Activated T-cell treated with anti-CD3 and anti-CD28 coated beads, Interleukin-2, amount 50 U/mL, for 4 hours (primary cell): ENCODE results near the gene CADM3. TPM values are rescaled to one million over a fixed set of nuclear protein-coding genes. Genes with fewer than 3 reads are reported as not detected.
A peak's percentile ranks its signal among the peaks of the same experiment; 100 is the strongest.

Source experiments
- ATAC-seq, 2 donors: fragments of 200-7000 bp; cut with Tn5 transposase; one replicate each; pipeline ENCODE4 v1.10.0; 2021
- DNase-seq: peaks from one replicate; pipeline ENCODE4 v3.0.0-alpha.2; 2020
- H3K27me3 Mint-ChIP-seq: one replicate; pipeline ENCODE4 v1.8.0; 2021; ENCODE audit warnings: low read depth, mixed read lengths
- H3K36me3 Mint-ChIP-seq: one replicate; pipeline ENCODE4 v1.8.0; 2022; ENCODE audit warnings: mixed read lengths; ENCODE audit not compliant: insufficient read depth
- H3K4me1 Mint-ChIP-seq: one replicate; pipeline ENCODE4 v1.8.0; 2021; ENCODE audit warnings: low read depth, mixed read lengths
- H3K4me3 Mint-ChIP-seq: one replicate; pipeline ENCODE4 v1.8.0; 2021; ENCODE audit warnings: mild to moderate bottlenecking, moderate library complexity, mixed read lengths
- H3K9me3 Mint-ChIP-seq: one replicate; pipeline ENCODE4 v1.8.0; 2021; ENCODE audit warnings: mixed read lengths
- total RNA-seq, 3 donors: library from RNA; stranded (reverse); gene quantifications; one replicate each; pipeline ENCODE4 v1.2.1, GENCODE V29; 2021

CADM3 gene
- total RNA-seq, 3 donors from 2014 or later: not detected

DNA sequence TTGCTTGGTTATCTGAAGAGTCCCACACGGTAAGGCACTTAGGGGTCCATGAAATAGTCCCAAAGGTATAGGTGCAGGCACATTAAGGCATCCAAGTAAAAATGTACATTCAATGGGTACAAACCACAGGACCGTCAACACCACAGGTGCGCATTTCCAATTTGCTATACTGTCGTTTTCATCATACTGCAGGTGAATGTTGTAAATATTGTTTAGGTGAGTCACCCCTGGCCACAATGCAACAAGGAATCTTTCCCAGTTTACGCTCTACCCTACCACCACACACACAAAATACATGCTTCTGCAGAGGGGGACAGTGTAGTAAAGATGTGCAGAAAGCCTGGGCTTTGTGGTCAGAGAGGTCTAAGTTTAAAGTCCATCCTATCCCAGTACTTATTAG lies 13.7 kb downstream of the CADM3 start:
- H3K27me3 Mint-ChIP-seq: peaks cover 68% of the 10 kb centered on the region
- no peak for ATAC-seq

DNA sequence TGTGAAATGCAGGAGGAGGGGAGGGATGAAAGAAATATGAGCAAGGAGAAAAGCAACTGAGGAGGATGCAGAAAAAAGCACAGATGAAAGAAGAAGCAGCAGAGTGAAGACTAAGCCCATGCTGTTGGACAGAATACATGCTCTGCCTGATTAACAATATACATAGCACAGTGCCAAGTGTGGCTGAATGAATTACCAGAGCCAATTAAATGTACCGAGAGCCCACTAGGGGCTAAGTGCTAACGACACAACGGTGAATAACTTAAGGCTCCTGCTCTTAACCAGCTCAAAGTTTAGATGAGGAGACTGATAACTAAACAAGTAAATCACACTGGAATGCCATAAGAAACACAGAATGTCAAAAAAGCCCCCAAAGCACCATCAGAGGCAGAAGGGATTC lies 15.6 kb downstream of the CADM3 start:
- peaks cover 62% of the 10 kb centered on the region for H3K27me3 Mint-ChIP-seq
- ATAC-seq (no peak), DNase-seq (no peak)
- no peaks in the 10 kb centered on the region for H3K36me3 Mint-ChIP-seq
- no peak overlapping the region for H3K4me3 Mint-ChIP-seq
- H3K4me1 Mint-ChIP-seq: peaks cover 6% of the 10 kb centered on the region
- no peaks in the 10 kb centered on the region for H3K9me3 Mint-ChIP-seq

More for the DNA sequence above, 13.7 kb downstream of the CADM3 start:
- no peak for DNase-seq
- no peak overlapping the region for H3K4me3 Mint-ChIP-seq
- H3K36me3 Mint-ChIP-seq: no peaks in the 10 kb centered on the region
- H3K4me1 Mint-ChIP-seq: peaks cover 6% of the 10 kb centered on the region
- H3K9me3 Mint-ChIP-seq: no peaks in the 10 kb centered on the region

DNA sequence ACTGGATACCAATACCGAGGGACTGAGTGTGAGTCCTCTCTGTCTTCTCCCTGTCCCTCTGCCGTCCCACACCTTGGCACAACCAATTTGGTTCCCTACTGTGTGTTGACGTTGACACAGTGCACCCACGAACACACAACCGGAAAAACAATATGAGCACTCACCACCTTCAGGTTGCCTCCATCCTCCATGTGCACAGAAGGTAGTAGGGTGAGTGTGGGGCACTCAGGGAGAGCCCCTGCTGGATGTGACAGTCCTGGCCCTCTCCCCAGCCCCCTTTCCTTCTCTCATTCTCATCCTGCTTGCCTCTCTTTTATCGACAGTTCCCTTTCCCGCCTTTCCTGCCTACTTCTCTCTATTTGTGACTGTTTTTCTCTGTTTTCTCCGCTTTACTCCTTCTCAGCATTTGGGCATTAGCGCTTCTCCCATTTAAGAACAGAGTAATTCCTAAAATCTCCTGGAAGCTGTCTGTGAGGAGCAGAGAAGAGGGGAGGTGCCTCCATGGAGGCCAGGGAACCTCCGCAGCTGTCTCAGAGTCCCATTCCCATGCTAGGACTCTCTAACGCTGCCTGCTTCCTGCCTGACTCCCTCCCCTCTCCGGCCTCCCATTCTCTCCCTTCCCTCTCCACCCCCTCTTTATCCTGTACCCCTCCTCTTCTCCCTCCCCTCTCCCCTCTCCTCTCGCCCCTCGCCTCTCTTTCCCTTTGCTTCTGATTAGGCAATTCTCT lies 16.4 kb downstream of the CADM3 start:
- Mint-ChIP-seq H3K4me3 (peak overlapping the region; percentile 17), H3K27me3 (peaks cover 56% of the 10 kb centered on the region), H3K36me3 (no peaks in the 10 kb centered on the region), H3K4me1 (peaks cover 6% of the 10 kb centered on the region), H3K9me3 (no peaks in the 10 kb centered on the region)
- no peak for ATAC-seq
- no peak for DNase-seq

DNA sequence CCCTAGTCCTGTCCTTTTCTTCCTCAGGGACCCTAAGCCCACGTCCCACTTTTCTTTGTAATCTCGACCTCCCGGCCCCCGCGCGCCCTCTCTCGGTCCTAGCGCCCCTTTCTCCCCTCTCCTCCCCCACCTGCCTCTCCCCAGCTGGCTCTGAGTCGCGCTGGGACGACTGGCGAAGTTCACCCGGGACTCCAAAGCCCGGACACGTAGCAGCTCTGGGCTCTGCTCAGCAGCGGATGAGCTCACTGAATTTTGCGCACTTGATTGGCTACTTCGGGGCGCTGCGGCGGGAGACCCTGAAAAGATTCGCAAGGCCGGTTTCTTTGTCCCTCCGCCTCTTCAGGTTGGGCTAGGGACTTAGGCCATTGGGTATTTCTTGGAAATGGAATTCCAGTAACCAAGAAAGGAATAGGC lies 17.0 kb downstream of the CADM3 start:
- ATAC-seq: peak; percentile 71 to 72
- Mint-ChIP-seq H3K36me3 (no peaks in the 10 kb centered on the region), H3K27me3 (peaks cover 50% of the 10 kb centered on the region), H3K4me3 (no peak overlapping the region), H3K4me1 (peaks cover 6% of the 10 kb centered on the region), H3K9me3 (no peaks in the 10 kb centered on the region)
- no peak for DNase-seq

DNA sequence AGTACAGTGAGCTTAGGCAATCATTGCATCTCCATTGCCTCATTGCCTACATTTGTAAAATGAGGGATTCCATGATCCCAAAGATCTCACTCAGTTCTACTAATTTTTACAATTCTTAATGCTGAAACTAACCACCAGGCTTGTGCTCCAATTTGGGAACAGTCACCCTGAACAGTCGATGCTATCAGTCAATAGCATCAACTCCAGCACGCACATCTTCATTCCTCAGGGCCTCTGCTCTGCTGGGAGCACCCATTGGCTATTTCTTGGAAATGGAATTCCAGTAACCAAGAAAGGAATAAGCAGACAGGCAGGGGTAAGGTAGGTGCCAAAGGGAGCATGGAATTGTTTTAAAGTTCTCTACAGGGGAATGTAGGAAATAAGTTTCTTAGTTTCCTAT lies 19.0 kb downstream of the CADM3 start:
- Mint-ChIP-seq H3K4me3 (no peak overlapping the region), H3K27me3 (peaks cover 55% of the 10 kb centered on the region), H3K9me3 (no peaks in the 10 kb centered on the region)

DNA sequence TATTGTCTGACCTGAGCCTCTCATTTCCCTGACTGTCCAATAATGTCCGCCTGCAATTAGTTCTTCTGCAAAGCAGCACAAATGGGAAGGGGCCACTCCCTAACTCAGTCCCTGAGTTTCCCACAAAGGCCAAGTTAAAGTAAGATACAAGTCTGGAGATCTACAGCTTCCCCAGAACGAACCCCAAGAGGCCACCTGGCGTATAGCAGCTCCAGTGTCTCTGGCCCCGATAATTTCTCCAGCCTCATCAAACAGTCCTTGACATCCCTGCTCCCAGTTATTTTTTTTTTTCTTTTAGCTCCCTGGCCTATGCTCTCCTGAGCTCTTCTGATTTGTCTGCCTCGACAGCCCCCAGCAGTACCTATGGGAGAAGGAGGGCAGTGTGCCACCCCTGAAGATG lies 25.1 kb downstream of the CADM3 start:
- no peak for ATAC-seq
- H3K27me3 Mint-ChIP-seq: peaks cover 39% of the 10 kb centered on the region
- no peak overlapping the region for H3K4me3 Mint-ChIP-seq
- no peaks in the 10 kb centered on the region for H3K9me3 Mint-ChIP-seq
- H3K4me1 Mint-ChIP-seq: peaks cover 4% of the 10 kb centered on the region
- H3K36me3 Mint-ChIP-seq: no peaks in the 10 kb centered on the region
- no peak for DNase-seq

More for the DNA sequence above, 19.0 kb downstream of the CADM3 start:
- Mint-ChIP-seq H3K36me3 (no peaks in the 10 kb centered on the region), H3K4me1 (peaks cover 6% of the 10 kb centered on the region)
- no peak for ATAC-seq
- DNase-seq: no peak

DNA sequence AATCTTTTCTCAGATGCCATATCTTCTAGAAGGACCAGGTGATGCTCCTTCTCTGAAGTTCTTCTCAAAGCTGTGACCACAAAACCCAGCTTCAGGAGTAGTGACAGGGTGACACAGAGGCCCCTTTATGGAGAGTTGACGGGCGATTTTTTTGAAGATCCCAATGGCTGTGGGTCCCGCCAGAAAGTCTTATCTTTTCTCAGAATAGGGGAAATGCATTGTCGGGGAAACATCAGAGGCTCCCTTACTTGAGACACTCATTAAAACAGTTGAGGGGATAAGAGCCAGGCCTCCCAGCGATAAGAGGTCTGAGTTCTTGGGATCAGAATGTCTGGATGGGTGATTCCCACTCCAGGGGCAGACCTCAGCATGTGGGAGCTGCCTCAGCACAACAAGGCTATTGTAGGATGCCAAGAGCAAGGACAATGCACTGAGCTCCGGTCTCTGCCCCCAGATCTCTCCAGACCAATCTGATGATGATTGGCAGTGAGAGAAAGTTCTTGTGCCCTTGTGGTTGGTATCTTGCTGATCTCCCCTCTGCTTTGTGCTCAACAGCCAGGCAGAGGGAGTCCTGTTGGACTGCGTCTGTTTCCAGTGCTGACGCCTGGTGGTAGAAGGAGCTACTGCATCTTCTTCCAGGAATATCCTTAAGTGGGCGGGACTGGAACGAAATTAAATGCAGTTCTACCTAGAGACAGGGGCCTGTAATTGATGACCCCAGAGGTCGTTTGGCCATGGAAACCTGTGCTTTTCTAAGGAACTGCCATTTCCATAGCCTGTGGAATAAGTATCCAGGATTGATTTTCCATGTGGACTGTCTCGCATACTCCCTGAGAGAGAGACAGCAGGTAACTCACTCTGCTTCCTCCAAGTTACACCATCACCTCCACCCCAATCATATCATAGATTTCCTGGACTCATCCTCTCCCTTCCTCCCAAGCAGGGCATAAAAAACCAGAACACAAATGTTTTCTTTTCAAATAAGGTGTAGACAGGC lies 26.4 kb downstream of the CADM3 start:
- Mint-ChIP-seq H3K4me3 (no peak overlapping the region), H3K36me3 (no peaks in the 10 kb centered on the region), H3K9me3 (no peaks in the 10 kb centered on the region), H3K27me3 (peaks cover 51% of the 10 kb centered on the region), H3K4me1 (peaks cover 4% of the 10 kb centered on the region)
- ATAC-seq (peak; percentile 41 to 72), DNase-seq (no peak)

DNA sequence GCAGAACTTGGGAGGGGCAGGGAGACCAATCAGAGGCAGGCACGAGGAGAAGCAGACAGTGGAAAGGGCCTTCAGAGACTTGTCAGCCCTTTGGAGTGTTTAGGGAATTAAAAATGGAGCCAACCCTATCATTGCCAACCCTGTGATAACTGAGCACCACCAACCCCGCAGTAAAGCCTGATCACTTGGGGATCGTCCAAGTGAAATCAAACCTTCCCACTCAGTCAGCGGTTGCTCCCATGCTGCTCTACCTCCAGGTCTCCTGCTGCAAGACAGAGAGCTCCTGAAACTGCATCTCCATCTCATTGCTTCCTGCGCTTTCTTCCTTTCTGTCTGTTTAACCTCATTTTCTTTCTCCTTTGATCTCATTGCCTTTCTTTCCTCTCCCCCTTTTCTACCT lies 28.5 kb downstream of the CADM3 start:
- DNase-seq: no peak
- Mint-ChIP-seq H3K4me3 (no peak overlapping the region), H3K27me3 (peaks cover 57% of the 10 kb centered on the region), H3K9me3 (no peaks in the 10 kb centered on the region), H3K4me1 (peaks cover 4% of the 10 kb centered on the region), H3K36me3 (no peaks in the 10 kb centered on the region)
- ATAC-seq: no peak

DNA sequence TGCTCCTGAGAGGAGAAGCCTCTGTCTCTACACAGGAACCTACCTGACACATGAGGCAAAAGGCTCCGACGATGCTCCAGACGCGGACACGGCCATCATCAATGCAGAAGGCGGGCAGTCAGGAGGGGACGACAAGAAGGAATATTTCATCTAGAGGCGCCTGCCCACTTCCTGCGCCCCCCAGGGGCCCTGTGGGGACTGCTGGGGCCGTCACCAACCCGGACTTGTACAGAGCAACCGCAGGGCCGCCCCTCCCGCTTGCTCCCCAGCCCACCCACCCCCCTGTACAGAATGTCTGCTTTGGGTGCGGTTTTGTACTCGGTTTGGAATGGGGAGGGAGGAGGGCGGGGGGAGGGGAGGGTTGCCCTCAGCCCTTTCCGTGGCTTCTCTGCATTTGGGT lies 29.4 kb downstream of the CADM3 start:
- Mint-ChIP-seq H3K36me3 (no peaks in the 10 kb centered on the region), H3K4me3 (no peak overlapping the region), H3K27me3 (peaks cover 65% of the 10 kb centered on the region), H3K9me3 (no peaks in the 10 kb centered on the region), H3K4me1 (peaks cover 4% of the 10 kb centered on the region)
- ATAC-seq (no peak), DNase-seq (no peak)

DNA sequence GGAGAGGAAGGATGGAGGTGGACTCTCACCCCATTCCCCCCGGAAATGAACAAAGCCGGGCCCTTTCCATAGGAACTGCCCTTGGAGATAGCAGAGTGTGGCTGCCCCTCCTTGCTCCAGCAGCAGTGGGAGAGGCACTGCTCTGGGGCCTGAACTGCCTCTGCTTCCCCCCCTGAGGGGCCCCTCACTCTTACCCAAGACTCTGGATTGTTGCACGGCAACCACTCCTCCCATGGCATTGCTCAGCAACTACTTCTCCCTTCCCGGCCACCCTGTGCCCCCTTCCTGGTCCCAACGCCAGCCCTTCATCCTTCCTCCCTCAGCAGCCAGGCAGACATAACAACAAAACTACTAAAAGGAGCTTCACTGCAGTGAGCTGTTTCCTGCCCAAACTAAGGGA lies 30.2 kb downstream of the CADM3 start:
- DNase-seq (no peak), ATAC-seq (no peak)
- Mint-ChIP-seq H3K36me3 (no peaks in the 10 kb centered on the region), H3K4me3 (no peak overlapping the region), H3K9me3 (no peaks in the 10 kb centered on the region), H3K4me1 (peaks cover 4% of the 10 kb centered on the region), H3K27me3 (peaks cover 67% of the 10 kb centered on the region)

DNA sequence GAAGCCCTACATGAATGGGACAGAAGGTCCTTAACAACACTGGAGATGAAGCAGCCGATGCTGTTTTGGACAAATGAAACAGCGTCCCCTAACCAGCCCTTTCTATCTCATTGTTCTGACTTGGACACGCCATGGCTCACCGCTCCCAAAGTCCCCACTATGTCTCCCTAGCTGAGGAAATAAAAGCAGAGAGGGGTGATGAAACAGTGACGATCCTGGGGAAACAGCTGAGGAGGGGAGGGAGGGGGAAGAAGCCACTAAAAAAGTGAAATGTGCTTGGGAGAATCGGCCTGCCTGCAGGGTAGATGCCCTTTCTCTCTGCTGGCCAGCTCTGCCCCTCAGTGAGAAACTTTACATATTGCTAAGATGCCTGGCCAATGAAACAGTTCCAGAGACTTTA lies 32.2 kb downstream of the CADM3 start:
- no peaks in the 10 kb centered on the region for H3K9me3 Mint-ChIP-seq
- peaks cover 6% of the 10 kb centered on the region for H3K4me1 Mint-ChIP-seq
- H3K36me3 Mint-ChIP-seq: no peaks in the 10 kb centered on the region
- no peak overlapping the region for H3K4me3 Mint-ChIP-seq
- ATAC-seq (no peak), DNase-seq (no peak)
- peaks cover 67% of the 10 kb centered on the region for H3K27me3 Mint-ChIP-seq

DNA sequence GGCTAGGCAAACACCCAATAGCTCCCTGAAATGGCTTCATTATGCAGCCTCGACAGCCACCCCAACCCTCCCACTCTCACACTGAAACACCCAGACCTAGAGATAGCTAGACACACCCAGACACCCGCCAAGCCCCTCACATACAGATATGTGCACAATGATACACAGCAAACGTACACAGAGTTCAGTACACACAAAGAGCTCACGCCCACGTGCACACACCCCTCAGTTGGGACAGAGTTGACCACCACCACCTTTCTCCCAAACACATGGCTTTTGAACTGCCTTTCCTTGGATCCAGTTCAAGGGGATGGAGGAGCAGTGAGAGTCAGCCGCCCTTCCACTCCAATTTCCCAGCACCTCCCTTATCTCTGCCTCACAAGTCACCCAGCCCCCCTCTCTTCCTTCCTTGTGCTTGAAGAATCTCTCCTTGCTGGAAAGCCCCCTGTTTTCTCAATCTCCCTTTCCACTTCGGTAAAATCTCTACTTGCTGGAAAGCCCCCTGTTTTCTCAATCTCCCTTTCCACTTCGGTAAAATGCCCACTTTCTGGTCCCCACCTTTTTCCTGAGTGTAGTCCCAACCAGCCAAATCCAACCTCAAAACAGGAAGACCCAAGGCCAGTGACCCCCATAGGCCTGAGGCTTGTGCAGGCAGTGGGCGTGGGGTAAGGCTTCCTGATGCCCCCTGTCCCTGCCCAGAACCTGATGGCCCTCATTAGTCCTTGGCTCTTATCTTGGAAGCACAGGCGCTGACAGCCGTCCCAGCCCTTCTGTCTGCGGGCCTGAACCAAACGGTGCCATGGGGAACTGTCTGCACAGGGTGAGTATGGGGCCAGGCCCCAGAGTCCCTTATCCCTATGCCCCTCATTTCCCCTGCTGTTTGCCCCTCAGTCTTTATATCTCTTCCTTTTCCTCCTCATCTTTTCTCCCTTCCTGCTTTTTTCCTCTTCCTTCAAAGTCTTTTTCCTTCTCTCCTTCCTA lies 33.0 kb downstream of the CADM3 start, which contains the start of gene ACKR1:
TSS of gene ACKR1 (plus strand) at position 715 of the 981 bp plus-strand sequence. CDS start at position 800, 85 bp downstream.
- H3K9me3 Mint-ChIP-seq: no peaks in the 10 kb centered on the region
- DNase-seq (no peak), ATAC-seq (no peak)
- no peak within 1 kb of the TSS for H3K4me3 Mint-ChIP-seq
- peaks cover 6% of the 10 kb centered on the region for H3K4me1 Mint-ChIP-seq
- peaks cover 70% of the 10 kb centered on the region for H3K27me3 Mint-ChIP-seq
- no peaks in the 10 kb centered on the region for H3K36me3 Mint-ChIP-seq

DNA sequence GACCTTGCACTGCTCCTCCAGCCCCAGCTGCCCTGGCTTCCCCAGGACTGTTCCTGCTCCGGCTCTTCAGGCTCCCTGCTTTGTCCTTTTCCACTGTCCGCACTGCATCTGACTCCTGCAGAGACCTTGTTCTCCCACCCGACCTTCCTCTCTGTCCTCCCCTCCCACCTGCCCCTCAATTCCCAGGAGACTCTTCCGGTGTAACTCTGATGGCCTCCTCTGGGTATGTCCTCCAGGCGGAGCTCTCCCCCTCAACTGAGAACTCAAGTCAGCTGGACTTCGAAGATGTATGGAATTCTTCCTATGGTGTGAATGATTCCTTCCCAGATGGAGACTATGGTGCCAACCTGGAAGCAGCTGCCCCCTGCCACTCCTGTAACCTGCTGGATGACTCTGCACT lies 33.8 kb downstream of the CADM3 start:
- no peak for ATAC-seq
- H3K4me3 Mint-ChIP-seq: no peak overlapping the region
- no peak for DNase-seq
- no peaks in the 10 kb centered on the region for H3K9me3 Mint-ChIP-seq
- peaks cover 6% of the 10 kb centered on the region for H3K4me1 Mint-ChIP-seq
- peaks cover 69% of the 10 kb centered on the region for H3K27me3 Mint-ChIP-seq
- H3K36me3 Mint-ChIP-seq: no peaks in the 10 kb centered on the region

DNA sequence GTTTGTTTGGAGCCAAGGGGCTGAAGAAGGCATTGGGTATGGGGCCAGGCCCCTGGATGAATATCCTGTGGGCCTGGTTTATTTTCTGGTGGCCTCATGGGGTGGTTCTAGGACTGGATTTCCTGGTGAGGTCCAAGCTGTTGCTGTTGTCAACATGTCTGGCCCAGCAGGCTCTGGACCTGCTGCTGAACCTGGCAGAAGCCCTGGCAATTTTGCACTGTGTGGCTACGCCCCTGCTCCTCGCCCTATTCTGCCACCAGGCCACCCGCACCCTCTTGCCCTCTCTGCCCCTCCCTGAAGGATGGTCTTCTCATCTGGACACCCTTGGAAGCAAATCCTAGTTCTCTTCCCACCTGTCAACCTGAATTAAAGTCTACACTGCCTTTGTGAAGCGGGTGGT lies 34.7 kb downstream of the CADM3 start:
- H3K27me3 Mint-ChIP-seq: peaks cover 64% of the 10 kb centered on the region

More for the DNA sequence above, 34.7 kb downstream of the CADM3 start:
- DNase-seq: no peak
- ATAC-seq: no peak
- H3K4me3 Mint-ChIP-seq: no peak overlapping the region
- no peaks in the 10 kb centered on the region for H3K36me3 Mint-ChIP-seq
- H3K4me1 Mint-ChIP-seq: peaks cover 2% of the 10 kb centered on the region
- H3K9me3 Mint-ChIP-seq: no peaks in the 10 kb centered on the region
